ENCODE measurements around the gene MAML1. TPM values are rescaled to one million over a fixed set of nuclear protein-coding genes. Genes with fewer than 3 reads are reported as not detected.

MAML1 gene
- total and polyA plus RNA-seq, 4 donors = 2.2 to 7.6 (median 6.3) TPM

DNA sequence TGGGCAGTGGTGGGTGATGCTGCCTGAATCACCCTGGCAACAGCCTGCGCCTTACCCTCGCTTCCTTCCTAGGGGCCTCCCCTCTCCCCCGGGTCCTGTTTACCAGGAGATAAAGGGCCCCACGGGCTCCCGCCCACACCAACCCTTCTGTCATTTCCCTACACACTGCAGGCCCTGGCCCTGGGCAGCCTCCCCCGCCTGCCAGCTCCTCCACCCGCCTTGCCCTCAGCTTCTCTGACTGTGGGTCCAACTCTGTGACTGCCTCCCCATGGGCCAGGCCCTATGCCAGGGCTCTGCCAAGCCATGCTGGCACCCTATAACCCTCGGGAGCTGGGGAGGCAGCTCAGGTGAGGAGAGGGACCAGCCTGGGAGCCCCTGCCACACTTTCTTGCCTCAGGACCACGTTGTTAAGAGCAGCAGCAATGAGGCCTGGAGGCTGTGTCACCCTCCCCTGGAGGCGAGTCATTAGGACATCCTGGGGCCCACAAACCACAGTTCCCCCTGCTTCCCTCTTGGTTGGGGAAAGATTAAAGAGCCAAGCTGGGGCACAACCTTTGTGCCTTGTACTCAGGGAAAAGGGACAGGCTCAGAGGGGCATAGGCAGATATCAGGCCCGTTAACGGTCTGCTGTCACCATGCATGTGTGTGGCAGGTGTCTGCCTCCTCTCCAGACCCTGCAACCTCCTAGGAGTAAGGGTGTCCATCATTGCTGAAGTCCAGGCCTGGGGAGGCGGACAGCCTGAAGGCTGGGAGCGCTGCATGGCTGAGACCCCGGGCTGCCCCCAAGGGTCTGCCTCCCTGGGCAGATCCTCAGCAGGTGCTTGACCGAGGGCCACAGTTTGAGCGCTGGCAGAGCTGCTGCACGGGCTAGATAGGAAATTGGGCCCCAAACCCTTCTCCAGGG lies 71.3 kb downstream of the MAML1 start:
- H3K9ac ChIP-seq (ENCODE audit: low read depth in 1 of 2, low read length in 2 of 2) = peak overlapping the region; percentile 30 to 79
- no peak for DNase-seq (ENCODE audit: low spot score)

More for the DNA sequence above, 71.3 kb downstream of the MAML1 start:
- Histone ChIP-seq H3K36me3 (ENCODE audit: control insufficient read depth in 4 of 4, insufficient read depth in 3 of 4, low read depth in 1 of 4, low read length in 3 of 4) (peaks cover 12 to 19% (median 14%) of the 10 kb centered on the region in 4 donors), H3K4me1 (ENCODE audit: control insufficient read depth in 4 of 4, insufficient read depth in 4 of 4, low read length in 3 of 4) (peaks cover 19 to 41% (median 32%) of the 10 kb centered on the region in 4 donors), H3K27me3 (ENCODE audit: control insufficient read depth in 4 of 4, insufficient read depth in 4 of 4, low read length in 3 of 4) (no peaks in the 10 kb centered on the region), H3K9me3 (ENCODE audit: control insufficient read depth in 4 of 4, low read length in 3 of 4) (no peaks in the 10 kb centered on the region), H3K27ac (ENCODE audit: low read depth in 1 of 2, low read length in 2 of 2) (peak overlapping the region; percentile 78 to 89), H3K4me3 (ENCODE audit: low read depth in 1 of 3, low read length in 3 of 3) (peak overlapping the region in 2 of 3 donors; percentile 2 to 33)
- TF ChIP-seq FOXA1 (IDR thresholded peaks at IDR 0.05) = no peak
- no peak for TF ChIP-seq GABPA (IDR thresholded peaks at IDR 0.05 in 1 of 2, conservative IDR thresholded peaks at IDR 0.05 in 1 of 2)
- TF ChIP-seq, protein P1, sequence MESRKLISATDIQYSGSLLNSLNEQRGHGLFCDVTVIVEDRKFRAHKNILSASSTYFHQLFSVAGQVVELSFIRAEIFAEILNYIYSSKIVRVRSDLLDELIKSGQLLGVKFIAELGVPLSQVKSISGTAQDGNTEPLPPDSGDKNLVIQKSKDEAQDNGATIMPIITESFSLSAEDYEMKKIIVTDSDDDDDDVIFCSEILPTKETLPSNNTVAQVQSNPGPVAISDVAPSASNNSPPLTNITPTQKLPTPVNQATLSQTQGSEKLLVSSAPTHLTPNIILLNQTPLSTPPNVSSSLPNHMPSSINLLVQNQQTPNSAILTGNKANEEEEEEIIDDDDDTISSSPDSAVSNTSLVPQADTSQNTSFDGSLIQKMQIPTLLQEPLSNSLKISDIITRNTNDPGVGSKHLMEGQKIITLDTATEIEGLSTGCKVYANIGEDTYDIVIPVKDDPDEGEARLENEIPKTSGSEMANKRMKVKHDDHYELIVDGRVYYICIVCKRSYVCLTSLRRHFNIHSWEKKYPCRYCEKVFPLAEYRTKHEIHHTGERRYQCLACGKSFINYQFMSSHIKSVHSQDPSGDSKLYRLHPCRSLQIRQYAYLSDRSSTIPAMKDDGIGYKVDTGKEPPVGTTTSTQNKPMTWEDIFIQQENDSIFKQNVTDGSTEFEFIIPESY (IDR thresholded peaks at IDR 0.05) = no peak
- no peak for TF ChIP-seq JUND (IDR thresholded peaks at IDR 0.05)
- no peak for TF ChIP-seq SP1 (IDR thresholded peaks at IDR 0.05)
- TF ChIP-seq, protein P2, sequence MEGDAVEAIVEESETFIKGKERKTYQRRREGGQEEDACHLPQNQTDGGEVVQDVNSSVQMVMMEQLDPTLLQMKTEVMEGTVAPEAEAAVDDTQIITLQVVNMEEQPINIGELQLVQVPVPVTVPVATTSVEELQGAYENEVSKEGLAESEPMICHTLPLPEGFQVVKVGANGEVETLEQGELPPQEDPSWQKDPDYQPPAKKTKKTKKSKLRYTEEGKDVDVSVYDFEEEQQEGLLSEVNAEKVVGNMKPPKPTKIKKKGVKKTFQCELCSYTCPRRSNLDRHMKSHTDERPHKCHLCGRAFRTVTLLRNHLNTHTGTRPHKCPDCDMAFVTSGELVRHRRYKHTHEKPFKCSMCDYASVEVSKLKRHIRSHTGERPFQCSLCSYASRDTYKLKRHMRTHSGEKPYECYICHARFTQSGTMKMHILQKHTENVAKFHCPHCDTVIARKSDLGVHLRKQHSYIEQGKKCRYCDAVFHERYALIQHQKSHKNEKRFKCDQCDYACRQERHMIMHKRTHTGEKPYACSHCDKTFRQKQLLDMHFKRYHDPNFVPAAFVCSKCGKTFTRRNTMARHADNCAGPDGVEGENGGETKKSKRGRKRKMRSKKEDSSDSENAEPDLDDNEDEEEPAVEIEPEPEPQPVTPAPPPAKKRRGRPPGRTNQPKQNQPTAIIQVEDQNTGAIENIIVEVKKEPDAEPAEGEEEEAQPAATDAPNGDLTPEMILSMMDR (IDR thresholded peaks at IDR 0.05; ENCODE audit: low read depth, low read length, missing input control) = no peak
- TF ChIP-seq FOXA2 (IDR thresholded peaks at IDR 0.05) = no peak
- TF ChIP-seq, protein P3, sequence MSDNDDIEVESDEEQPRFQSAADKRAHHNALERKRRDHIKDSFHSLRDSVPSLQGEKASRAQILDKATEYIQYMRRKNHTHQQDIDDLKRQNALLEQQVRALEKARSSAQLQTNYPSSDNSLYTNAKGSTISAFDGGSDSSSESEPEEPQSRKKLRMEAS (IDR thresholded peaks at IDR 0.05) = no peak
- TF ChIP-seq HNF4A (conservative IDR thresholded peaks at IDR 0.05) = peak in 1 of 2 donors; percentile 17
- no peak for TF ChIP-seq NR2F2 (IDR thresholded peaks at IDR 0.05)
- peak in 1 of 2 donors; percentile 15 for TF ChIP-seq RXRA (IDR thresholded peaks at IDR 0.05)
- TF ChIP-seq, protein P4, sequence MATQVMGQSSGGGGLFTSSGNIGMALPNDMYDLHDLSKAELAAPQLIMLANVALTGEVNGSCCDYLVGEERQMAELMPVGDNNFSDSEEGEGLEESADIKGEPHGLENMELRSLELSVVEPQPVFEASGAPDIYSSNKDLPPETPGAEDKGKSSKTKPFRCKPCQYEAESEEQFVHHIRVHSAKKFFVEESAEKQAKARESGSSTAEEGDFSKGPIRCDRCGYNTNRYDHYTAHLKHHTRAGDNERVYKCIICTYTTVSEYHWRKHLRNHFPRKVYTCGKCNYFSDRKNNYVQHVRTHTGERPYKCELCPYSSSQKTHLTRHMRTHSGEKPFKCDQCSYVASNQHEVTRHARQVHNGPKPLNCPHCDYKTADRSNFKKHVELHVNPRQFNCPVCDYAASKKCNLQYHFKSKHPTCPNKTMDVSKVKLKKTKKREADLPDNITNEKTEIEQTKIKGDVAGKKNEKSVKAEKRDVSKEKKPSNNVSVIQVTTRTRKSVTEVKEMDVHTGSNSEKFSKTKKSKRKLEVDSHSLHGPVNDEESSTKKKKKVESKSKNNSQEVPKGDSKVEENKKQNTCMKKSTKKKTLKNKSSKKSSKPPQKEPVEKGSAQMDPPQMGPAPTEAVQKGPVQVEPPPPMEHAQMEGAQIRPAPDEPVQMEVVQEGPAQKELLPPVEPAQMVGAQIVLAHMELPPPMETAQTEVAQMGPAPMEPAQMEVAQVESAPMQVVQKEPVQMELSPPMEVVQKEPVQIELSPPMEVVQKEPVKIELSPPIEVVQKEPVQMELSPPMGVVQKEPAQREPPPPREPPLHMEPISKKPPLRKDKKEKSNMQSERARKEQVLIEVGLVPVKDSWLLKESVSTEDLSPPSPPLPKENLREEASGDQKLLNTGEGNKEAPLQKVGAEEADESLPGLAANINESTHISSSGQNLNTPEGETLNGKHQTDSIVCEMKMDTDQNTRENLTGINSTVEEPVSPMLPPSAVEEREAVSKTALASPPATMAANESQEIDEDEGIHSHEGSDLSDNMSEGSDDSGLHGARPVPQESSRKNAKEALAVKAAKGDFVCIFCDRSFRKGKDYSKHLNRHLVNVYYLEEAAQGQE (IDR thresholded peaks at IDR 0.05) = no peak
- WGBS = 42% methylated on average over 18 of the region's 18 CpGs
